ENCODE data around the gene PHKG2.

The PHKG2 gene

DNA sequence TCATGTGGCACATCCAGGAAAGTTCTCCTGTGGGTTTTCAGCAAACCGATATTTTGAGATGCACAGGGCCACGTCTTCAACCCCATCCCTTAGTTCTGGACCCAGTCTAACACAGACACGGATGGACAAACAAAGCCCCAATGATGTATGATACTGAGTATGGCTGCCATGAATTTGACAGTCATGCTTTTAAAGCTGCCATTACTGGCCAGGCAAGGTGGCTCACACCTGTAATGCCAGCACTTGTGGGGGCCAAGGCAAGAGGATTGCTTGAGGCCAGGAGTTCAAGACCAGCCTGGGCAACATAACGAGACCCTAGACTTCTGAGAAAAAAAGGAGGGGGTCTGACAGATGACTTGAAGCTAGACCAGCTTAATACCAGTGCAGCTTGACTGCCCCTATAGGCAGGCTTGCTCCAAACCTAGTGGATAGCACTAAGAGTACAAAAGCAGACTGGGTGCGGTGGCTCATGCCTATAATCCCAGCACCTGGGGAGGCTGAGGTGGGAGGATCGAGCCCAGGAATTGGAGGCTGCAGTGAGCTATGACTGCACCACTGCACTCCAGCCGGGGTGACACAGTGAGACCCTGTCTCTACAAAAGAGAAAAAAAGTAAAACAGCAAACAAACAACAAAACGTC lies 49.6 kb downstream of the PHKG2 start:
- DNase-seq (ENCODE audit: low read depth in 2 of 2) = no peak

Data from stimulated activated CD8-positive, alpha-beta memory T cell treated with anti-CD3 and anti-CD28 coated beads, Interleukin-7, amount 100 ng/mL, for 4 hours (primary cell).